Activated T-helper 1 cell treated with anti-CD3 and anti-CD28 coated beads, Interleukin-12 subunit alpha, Interleukin-12 subunit beta, Interleukin-2, Interleukin-4 antibody, amounts not matched to agents 30 ng/mL and 10 ng/mL and 1 ng/mL, durations not matched to agents 14 hours and 24 hours and 36 hours (primary cell): ENCODE measurements around the gene GAB4. TPM values are rescaled to one million over a fixed set of nuclear protein-coding genes. Genes with fewer than 3 reads are reported as not detected.

Source experiments
- DNase-seq: peaks from one replicate; pipeline ENCODE4 v3.0.0; 2021; ENCODE audit warnings: low spot score
- H3K27ac Mint-ChIP-seq: one replicate; pipeline ENCODE4 v1.8.0; 2021; ENCODE audit warnings: mild to moderate bottlenecking, mixed read lengths
- H3K27me3 Mint-ChIP-seq: one replicate; pipeline ENCODE4 v1.8.0; 2022; ENCODE audit warnings: mild to moderate bottlenecking, moderate library complexity, mixed read lengths; ENCODE audit not compliant: insufficient read depth
- H3K36me3 Mint-ChIP-seq: one replicate; pipeline ENCODE4 v1.8.0; 2021; ENCODE audit warnings: low read depth, mixed read lengths
- H3K4me1 Mint-ChIP-seq: one replicate; pipeline ENCODE4 v1.8.0; 2021; ENCODE audit warnings: low read depth, mixed read lengths
- H3K4me3 Mint-ChIP-seq: one replicate; pipeline ENCODE4 v1.8.0; 2021; ENCODE audit warnings: mild to moderate bottlenecking, moderate library complexity, mixed read lengths
- H3K9me3 Mint-ChIP-seq: one replicate; pipeline ENCODE4 v1.8.0; 2021; ENCODE audit warnings: mixed read lengths
- intact Hi-C: fragments of 100-400 bp; cut with micrococcal nuclease; formaldehyde crosslinking; loops from one replicate; pipeline ENCODE4 v1.15.1; 2024
- total RNA-seq: library from RNA; stranded (reverse); gene quantifications from 2 replicates; pipeline ENCODE4 v1.2.3, GENCODE V29; 2022

The GAB4 gene
- total RNA-seq, 1 donor from 2014 or later: not detected

DNA sequence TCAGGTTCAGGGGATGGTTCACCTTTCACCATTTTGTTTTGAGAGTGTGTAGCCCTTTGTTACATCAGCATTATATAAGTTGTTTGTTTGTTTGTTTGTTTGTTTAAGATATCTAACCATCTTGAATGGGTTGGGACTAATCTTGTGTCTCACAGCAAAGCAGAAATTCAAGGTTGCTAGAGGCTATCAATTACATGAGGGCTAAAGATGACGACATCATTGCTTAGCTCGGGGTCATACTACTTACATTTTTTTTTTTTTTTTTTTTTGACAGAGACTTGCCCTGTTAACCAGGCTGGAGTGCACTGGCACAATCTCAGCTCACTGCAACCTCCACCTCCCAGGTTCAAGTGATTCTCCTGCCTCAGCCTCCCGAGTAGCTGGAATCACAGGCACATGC, 95.7 kb downstream of the GAB4 start:
- intact Hi-C loops: loop anchor here (10.0 kb wide), 1 partner anchor 1163 kb away; the partner anchor contains the start of gene PEX26
- H3K36me3 Mint-ChIP-seq: no peaks in the 10 kb centered on the region

More for the DNA sequence above, 95.7 kb downstream of the GAB4 start:
- Mint-ChIP-seq H3K4me1 (peaks cover 8% of the 10 kb centered on the region), H3K27me3 (peaks cover 18% of the 10 kb centered on the region), H3K9me3 (no peaks in the 10 kb centered on the region), H3K4me3 (no peak overlapping the region), H3K27ac (no peak overlapping the region)
- no peak for DNase-seq

Other genes with a start within 250 kb of the GAB4 start
- not detected in 2 replicates for gene XKR3, start 182.8 kb downstream of the GAB4 start, total RNA-seq
- 23.2 and 23.6 TPM in 2 replicates for gene IL17RA, start 76.8 kb upstream of the GAB4 start, total RNA-seq
- gene TMEM121B, start 113.1 kb upstream of the GAB4 start, total RNA-seq: 0.20 and 0.23 TPM in 2 replicates
- 39.1 and 42.1 TPM in 2 replicates for gene HDHD5, start 151.1 kb upstream of the GAB4 start, total RNA-seq
- 3.4 and 3.7 TPM in 2 replicates for gene ADA2, start 211.2 kb upstream of the GAB4 start, total RNA-seq